GM20000 (cell line): Measurements from ENCODE around the gene ITGB3BP.
A peak's percentile ranks its signal among the peaks of the same experiment; 100 is the strongest.

Source experiments
- DNase-seq: peaks from one replicate; pipeline ENCODE4 v3.0.0; 2012; ENCODE audit warnings: low spot score
- CTCF ChIP-seq: IDR thresholded peaks from 2 replicates; pipeline ENCODE4 v1.5.1; 2012; ENCODE audit warnings: mild to moderate bottlenecking, control low read depth; ENCODE audit errors: extremely low read depth, missing control alignments

ITGB3BP gene

GRCh38 chr1:63534406-63534805, 11.4 kb upstream of the ITGB3BP start:
- no peak for TF ChIP-seq CTCF

DNA sequence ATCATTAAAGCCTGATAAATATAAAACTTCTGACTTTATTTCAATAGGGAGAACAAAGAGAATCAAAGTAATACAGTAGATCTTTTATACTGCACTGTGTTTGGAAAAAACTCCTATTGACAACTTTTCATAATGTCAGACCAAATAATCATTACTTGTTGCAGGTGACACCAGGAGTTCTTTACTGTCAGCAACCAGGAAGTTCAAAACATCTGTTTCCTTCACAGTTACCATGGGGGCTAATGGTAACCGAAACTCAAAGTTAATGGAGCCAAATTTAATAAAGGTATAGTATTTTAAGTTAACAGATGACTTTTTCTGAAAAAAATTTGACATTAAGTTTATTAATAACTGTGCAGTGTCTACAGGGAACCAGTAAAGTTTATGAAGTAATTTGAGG, 10.9 kb upstream of the ITGB3BP start:
- DNase-seq = no peak
- no peak for TF ChIP-seq CTCF

More at GRCh38 chr1:63534406-63534805, 11.4 kb upstream of the ITGB3BP start:
- no peak for DNase-seq

DNA sequence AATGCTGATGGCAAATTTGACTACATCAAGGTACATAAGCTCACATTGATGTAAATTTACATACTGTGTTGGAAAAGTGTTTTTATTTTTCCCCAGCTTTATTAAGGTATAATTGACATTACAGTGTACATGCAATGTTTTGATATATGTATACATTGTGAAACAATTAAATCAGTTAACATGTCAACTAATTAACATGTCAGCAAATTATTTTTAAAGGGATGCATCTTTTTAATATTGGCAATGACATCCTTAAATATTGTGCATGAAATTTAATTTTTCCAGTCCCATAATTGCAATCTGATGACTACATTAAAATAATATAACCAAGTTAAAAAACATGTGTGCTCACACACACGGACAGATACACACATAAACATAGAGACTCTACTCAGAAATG, 9.7 kb upstream of the ITGB3BP start:
- TF ChIP-seq CTCF = no peak
- no peak for DNase-seq

GRCh38 chr1:63524201-63524600, 1.2 kb upstream of the ITGB3BP start:
- no peak for TF ChIP-seq CTCF
- DNase-seq = no peak

DNA sequence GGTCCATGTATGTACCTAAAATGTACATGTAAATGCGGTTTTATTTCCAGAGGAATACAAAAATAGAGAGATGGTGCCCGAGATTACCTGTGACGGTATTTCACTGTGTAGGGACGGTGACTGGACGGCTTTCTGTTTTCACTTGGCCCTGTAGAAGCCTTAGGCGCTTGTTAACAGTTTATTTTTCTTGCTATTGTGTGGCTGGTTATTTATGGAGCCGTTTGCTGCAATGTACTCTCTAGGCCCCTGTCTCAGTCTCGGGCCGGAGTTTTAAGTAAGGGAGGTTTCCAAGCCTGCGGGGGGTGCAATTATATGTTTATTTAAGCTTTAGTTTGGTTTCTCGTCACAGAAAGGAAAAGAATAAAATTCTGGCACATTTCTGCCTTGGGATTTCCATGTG, 713 bp upstream of the ITGB3BP start:
- no peak for TF ChIP-seq CTCF
- peak; percentile 3 for DNase-seq

DNA sequence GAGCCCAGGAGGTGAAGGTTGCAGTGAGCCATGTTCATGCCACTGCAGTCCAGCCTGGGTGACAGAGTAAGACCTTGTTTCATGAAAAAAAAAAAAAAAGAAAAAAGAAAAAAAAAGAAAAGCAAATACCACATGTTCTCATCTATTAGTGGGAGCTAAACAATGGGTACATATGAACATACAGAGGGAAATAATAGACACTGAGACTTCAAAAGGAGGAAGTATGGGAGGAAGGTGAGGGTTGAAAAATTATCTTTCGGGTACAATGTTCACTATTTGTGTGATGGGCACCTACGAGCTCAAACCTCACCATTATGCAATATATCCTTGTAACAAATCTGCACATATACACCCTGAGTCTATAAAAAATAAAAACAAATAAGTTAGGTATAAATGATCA, 6.4 kb downstream of the ITGB3BP start:
- no peak for TF ChIP-seq CTCF

DNA sequence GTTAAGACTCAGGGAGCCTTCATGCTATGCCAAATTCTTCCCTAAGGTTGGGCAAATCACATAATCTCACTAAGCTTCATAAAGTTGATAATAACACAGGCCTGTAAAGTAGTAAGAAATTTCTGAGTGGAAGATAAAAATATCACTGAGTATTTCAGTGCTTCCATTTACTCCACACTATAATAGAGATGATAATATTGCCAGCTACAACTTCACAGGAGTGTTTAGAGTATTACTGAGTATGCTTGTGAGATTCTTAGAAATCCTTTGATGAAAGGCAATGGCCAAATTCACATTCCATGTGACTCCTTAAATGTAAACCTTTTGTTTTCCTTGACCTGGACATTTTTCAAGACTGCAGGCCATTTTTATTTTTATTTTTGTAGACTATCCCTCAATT, 10.4 kb downstream of the ITGB3BP start:
- DNase-seq = no peak
- no peak for TF ChIP-seq CTCF

More for the DNA sequence above, 6.4 kb downstream of the ITGB3BP start:
- no peak for DNase-seq
